SK-N-SH (cell line): Measurements from ENCODE around the gene ZNF593OS. TPM values are rescaled to one million over a fixed set of nuclear protein-coding genes. Genes with fewer than 3 reads are reported as not detected.

Experiments
- CTCF ChIA-PET: fragments of 300-600, 350-600 bp; formaldehyde crosslinking; extraction: SDS; loops from one replicate; lab custom pipeline; 2021; lab: Yijun Ruan, JAX
- POLR2A ChIA-PET: fragments of 350-600 bp; sonication (Branson Sonifier 250); formaldehyde crosslinking; extraction: SDS; loops from one replicate; lab custom pipeline; 2020; ENCODE audit warnings: antibody characterized with exemption, inconsistent platforms; lab: Yijun Ruan, JAX
- DNase-seq: peaks from one replicate; pipeline ENCODE4 v3.0.0; 2012
- H2AFZ ChIP-seq: fragments of 200-600 bp; sonication (generic); 2 replicates; pipeline ENCODE4 v1.8.1; 2016; ENCODE audit warnings: antibody characterized with exemption, mild to moderate bottlenecking, low read depth
- H3F3A ChIP-seq: fragments of 200-600 bp; sonication (generic); replicated peaks from 2 replicates; pipeline ENCODE3; 2016; ENCODE audit warnings: antibody characterized with exemption, mild to moderate bottlenecking; ENCODE audit not compliant: insufficient read depth
- H3K27ac ChIP-seq, 2 experiments: fragments of 200-500 bp in 1 of 2; fragments of 200-600 bp in 1 of 2; sonication (Bioruptor generic) in 1 of 2; sonication (generic), shearing (Covaris generic) in 1 of 2; 2 replicates each; pipeline versions ENCODE4 v1.5.1 to v1.6.1; 2014 to 2016; ENCODE audit warnings: low read depth in 2 of 2, inconsistent platforms in 1 of 2, low read length in 1 of 2, mild to moderate bottlenecking in 1 of 2, mixed read lengths in 1 of 2
- H3K27me3 ChIP-seq: fragments of 200-600 bp; sonication (generic), shearing (Covaris generic); 2 replicates; pipeline ENCODE4 v1.6.1; 2016; ENCODE audit warnings: mixed run types; ENCODE audit not compliant: insufficient read depth
- H3K36me3 ChIP-seq, 2 experiments: fragments of 200-500 bp in 1 of 2; fragments of 200-600 bp in 1 of 2; sonication (Bioruptor generic) in 1 of 2; sonication (generic) in 1 of 2; replicated peaks in 1 of 2; 2 replicates each; pipeline versions ENCODE3 to v1.5.1; 2014 to 2016; ENCODE audit warnings: low read length in 1 of 2, mild to moderate bottlenecking in 1 of 2; ENCODE audit not compliant: insufficient read depth in 2 of 2, control insufficient read depth in 1 of 2
- H3K4me1 ChIP-seq, 2 experiments: fragments of 200-500 bp in 1 of 2; fragments of 200-600 bp in 1 of 2; sonication (Bioruptor generic) in 1 of 2; sonication (generic), shearing (Covaris generic) in 1 of 2; 2 replicates each; pipeline versions ENCODE4 v1.5.1 to v1.6.1; 2014 to 2016; ENCODE audit warnings: low read depth in 1 of 2, low read length in 1 of 2, mixed run types in 1 of 2; ENCODE audit not compliant: insufficient read depth in 2 of 2, control insufficient read depth in 1 of 2
- H3K4me2 ChIP-seq: fragments of 200-600 bp; sonication (generic), shearing (Covaris generic); 2 replicates; pipeline ENCODE4 v1.6.1; 2017; ENCODE audit warnings: mixed run types
- H3K4me3 ChIP-seq, 2 experiments: fragments of 200-500 bp in 1 of 2; fragments of 200-600 bp in 1 of 2; sonication (Bioruptor generic) in 1 of 2; sonication (generic), shearing (Covaris generic) in 1 of 2; 2 replicates each; pipeline versions ENCODE4 v1.5.1 to v1.8.1; 2014 to 2016; ENCODE audit warnings: low read depth in 2 of 2, inconsistent platforms in 1 of 2, low read length in 1 of 2, mild to moderate bottlenecking in 1 of 2, mixed read lengths in 1 of 2, moderate library complexity in 1 of 2
- H3K79me2 ChIP-seq: fragments of 200-600 bp; sonication (generic); 2 replicates; pipeline ENCODE4 v1.8.1; 2017; ENCODE audit warnings: mild to moderate bottlenecking; ENCODE audit not compliant: insufficient read depth
- H3K9ac ChIP-seq: fragments of 200-600 bp; sonication (generic); 2 replicates; pipeline ENCODE4 v1.6.1; 2017; ENCODE audit warnings: mixed run types
- H3K9me2 ChIP-seq: fragments of 200-600 bp; sonication (generic); 2 replicates; pipeline ENCODE4 v1.6.1; 2017; ENCODE audit warnings: mixed run types
- H3K9me3 ChIP-seq: fragments of 200-600 bp; sonication (generic); 2 replicates; pipeline ENCODE4 v1.6.1; 2017; ENCODE audit warnings: mixed run types, mild to moderate bottlenecking, moderate library complexity
- H4K20me1 ChIP-seq: fragments of 200-600 bp; sonication (generic); 2 replicates; pipeline ENCODE4 v1.6.1; 2017; ENCODE audit warnings: mild to moderate bottlenecking, mixed run types; ENCODE audit not compliant: insufficient read depth
- EP300 ChIP-seq, 2 experiments: IDR thresholded peaks; 2 replicates each; pipeline versions ENCODE4 v1.4.0 to v1.6.1; 2012; ENCODE audit warnings: borderline replicate concordance in 1 of 2, low read depth in 1 of 2, low read length in 1 of 2
- MEF2A ChIP-seq: IDR thresholded peaks from 2 replicates; pipeline ENCODE4 v1.4.0; 2012; ENCODE audit warnings: low read depth, borderline replicate concordance
- NFIC ChIP-seq: IDR thresholded peaks from 2 replicates; pipeline ENCODE4 v1.4.0; 2012; ENCODE audit warnings: borderline replicate concordance
- PBX3 ChIP-seq: IDR thresholded peaks from 2 replicates; pipeline ENCODE4; 2012
- RAD21 ChIP-seq: IDR thresholded peaks from 2 replicates; pipeline ENCODE4 v1.6.1; 2012; ENCODE audit warnings: mild to moderate bottlenecking, low read length
- TAF1 ChIP-seq: IDR thresholded peaks from 2 replicates; pipeline ENCODE4 v1.6.1; 2012; ENCODE audit warnings: low read depth, mild to moderate bottlenecking, low read length, moderate library complexity, borderline replicate concordance
- WGBS: methylation state at CpG from one replicate; pipeline ENCODE4 v1.1.6; 2017; ENCODE audit warnings: low lambda C conversion rate; 5-methylcytosine and 5-hydroxymethylcytosine counted together
- polyA plus RNA-seq, 3 experiments: library from polyadenylated mRNA; depleted of rRNA; stranded (reverse); fragments of >200 nt; gene quantifications; 2 replicates each; pipeline ENCODE4 v1.2.3, GENCODE V29; 2012

ZNF593OS gene
- polyA plus RNA-seq, 1 of the 3 experiments (the other 2 are of a cell fraction) = not detected

DNA sequence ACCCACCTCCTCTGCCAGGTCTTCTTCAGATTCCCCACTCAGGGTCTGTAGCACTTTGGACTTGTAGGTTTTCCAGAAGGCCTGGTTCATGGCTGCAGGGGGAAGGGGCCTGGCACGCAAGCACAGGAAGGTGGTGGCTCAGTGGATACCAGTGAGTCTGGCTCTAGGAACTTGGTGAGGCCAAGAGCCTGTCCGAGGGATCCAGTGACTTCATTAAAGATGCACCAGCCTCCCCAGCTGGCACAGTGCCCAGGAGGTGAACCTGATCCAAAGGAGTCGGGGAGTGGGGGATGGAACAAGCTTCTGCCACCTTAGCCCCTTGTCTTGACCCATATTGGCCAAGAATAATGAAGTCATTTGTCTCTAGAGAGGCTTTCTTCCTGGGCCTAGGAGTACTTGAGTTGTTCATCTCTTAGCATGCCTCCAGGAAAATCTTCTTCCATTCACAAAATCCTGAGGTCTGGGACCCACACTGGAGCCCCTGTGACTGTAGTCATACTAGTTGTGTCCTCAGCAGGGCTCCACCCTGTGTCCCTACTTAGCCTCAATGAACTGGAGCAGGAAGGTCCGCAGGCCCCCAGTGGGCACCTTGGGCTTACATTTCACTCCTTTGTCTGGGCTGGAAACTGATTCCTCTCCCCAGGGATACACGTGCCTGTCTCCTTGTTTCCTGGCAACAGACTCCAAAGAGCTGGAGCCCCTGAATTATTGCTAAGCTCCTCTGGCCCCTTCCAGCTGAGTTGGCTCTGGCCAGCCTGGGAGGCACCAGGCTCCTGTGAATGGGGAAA, 3.0 kb downstream of the ZNF593OS start, which contains the start of gene C1orf232:
Gene C1orf232 (minus strand): TSS at position 554 of the 788 bp plus-strand sequence. CDS start 464 bp downstream, at position 90.
- H3K27me3 ChIP-seq = no peaks in the 10 kb centered on the region
- 93% methylated on average over 4 of the region's 5 CpGs for WGBS
- no peaks in the 10 kb centered on the region for H3K9me3 ChIP-seq
- H4K20me1 ChIP-seq = no peaks in the 10 kb centered on the region
- peak within 1 kb of the TSS; percentile 95 for H3K4me2 ChIP-seq
- H3K27ac ChIP-seq = peak within 1 kb of the TSS; percentile 48 to 54; a peak in 3 of 4 replicates
- H3K4me3 ChIP-seq = peak within 1 kb of the TSS; percentile 85 to 98
- 0 out of 2 replicates have a peak, but pooled peaks have one; percentile 16 for TF ChIP-seq NFIC
- TF ChIP-seq EP300 (IDR thresholded peaks at IDR 0.05; ENCODE audit: borderline replicate concordance in 1 of 2, low read depth in 1 of 2, low read length in 1 of 2) = no peak
- H3K36me3 ChIP-seq = peaks cover 0 to 2% of the 10 kb centered on the region in 2 experiments
- H2AFZ ChIP-seq = peak within 1 kb of the TSS; percentile 86
- peaks cover 0 to 22% of the 10 kb centered on the region in 2 experiments; a peak in 2 of 4 replicates for H3K4me1 ChIP-seq
- ChIA-PET POLR2A (no interaction called here), CTCF (interaction anchor here (0.6 to 2.7 kb wide), 14 partner anchors 11 to 171 kb away, joined by 3 to 28 read pairs (median 6); partner anchors contain the start of genes CEP85 and PAFAH2)
- peaks cover 4% of the 10 kb centered on the region for H3F3A ChIP-seq
- DNase-seq = no peak
- H3K79me2 ChIP-seq = peaks cover 17% of the 10 kb centered on the region; the same call in 1 of the 2 replicates
- peak within 1 kb of the TSS; percentile 92 for H3K9ac ChIP-seq
- H3K9me2 ChIP-seq = no peaks in the 10 kb centered on the region

DNA sequence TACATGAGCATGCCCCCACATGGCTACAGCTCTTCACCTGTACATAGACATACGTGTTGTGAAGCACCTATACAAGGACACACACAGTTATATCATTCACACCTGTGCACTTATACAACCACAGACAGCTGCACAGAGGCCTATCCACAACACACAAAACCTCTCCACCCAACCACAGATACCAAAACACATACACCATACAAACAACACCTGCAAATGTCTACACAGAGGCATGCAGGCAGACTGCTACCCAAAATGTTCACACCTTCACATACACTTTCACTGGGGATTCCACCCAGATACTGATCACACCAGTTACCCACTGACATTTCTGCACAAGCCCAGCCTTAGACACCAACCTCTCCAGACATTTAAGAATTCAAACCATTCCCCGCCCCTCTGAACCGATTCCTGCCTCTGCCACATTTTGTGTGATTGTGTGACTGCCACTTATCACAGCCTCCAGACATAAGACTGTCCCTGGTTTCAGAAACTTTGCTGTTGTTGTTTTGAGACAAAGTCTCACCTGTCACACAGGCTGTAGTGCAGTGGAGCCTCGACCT, 4.8 kb downstream of the ZNF593OS start:
- peaks cover 4% of the 10 kb centered on the region for H3F3A ChIP-seq
- peaks cover 0 to 1% of the 10 kb centered on the region in 2 experiments for H3K36me3 ChIP-seq
- POLR2A ChIA-PET = no interaction called here
- WGBS = 87% methylated on average over 4 of the region's 4 CpGs
- TF ChIP-seq NFIC = no peak
- no peak overlapping the region for H3K27ac ChIP-seq
- no peaks in the 10 kb centered on the region for H4K20me1 ChIP-seq
- H3K27me3 ChIP-seq = no peaks in the 10 kb centered on the region
- no peaks in the 10 kb centered on the region for H3K9me2 ChIP-seq
- no peak overlapping the region for H3K4me2 ChIP-seq
- H2AFZ ChIP-seq = no peak overlapping the region
- no peak overlapping the region for H3K9ac ChIP-seq
- CTCF ChIA-PET = no interaction called here
- H3K9me3 ChIP-seq = no peaks in the 10 kb centered on the region
- H3K79me2 ChIP-seq = peaks cover 17% of the 10 kb centered on the region; the same call in 1 of the 2 replicates
- H3K4me1 ChIP-seq = peaks cover 0 to 22% of the 10 kb centered on the region in 2 experiments; a peak in 2 of 4 replicates
- no peak overlapping the region for H3K4me3 ChIP-seq
- DNase-seq = no peak

DNA sequence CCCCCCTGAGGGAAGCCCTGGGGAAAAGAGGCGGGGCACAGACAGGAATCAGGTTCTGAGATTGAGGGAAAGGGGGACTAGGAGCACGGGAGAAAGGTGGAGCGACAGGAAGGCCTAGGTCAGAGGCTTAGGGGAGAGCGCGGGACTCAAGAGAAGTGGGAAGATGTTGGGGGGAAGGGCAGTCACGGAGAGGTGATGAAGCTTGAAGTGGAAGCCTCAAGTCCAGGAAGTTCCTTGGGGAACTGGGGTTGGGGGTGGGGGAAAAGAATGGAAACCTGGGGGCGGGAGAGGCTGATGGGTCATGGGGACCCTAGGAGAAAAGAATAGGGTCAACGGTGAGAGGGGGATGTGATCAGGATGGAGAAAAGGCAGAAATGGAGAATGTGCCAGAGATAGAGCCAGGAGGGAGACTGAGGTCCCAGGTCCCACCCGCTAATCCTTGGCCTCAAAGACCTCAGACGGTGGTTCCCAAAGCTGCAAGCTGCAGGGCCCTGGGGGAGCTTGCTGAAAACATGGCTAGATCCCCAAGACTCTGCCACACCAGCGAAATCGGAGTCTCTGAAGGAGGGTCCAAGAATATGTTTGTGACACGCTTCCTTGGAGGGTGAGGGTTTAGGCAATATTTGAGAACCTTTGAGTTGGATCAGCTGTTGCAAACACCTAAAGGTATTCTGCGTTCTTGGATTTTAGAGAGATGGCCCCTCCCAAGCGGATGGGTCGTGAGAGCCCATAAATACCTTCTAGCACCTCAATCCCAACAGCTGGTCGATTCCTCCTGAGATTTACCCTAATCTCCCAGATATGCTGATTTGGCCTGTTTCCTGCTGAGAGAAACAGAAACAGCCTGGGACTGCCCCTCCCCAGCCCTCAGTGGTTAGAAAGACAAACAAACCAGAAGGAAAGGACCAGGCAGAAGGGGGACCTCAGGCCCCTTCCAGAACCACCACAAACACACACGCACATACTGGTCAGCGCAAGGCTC, 6.5 kb downstream of the ZNF593OS start:
- POLR2A ChIA-PET = no interaction called here
- Histone ChIP-seq H3K9me2 (no peaks in the 10 kb centered on the region), H3K36me3 (no peaks in the 10 kb centered on the region), H3K79me2 (peaks cover 4% of the 10 kb centered on the region; the same call in 1 of the 2 replicates), H3K4me2 (peak overlapping the region; percentile 67; the same call in 1 of the 2 replicates), H3K4me1 (peaks cover 0 to 13% of the 10 kb centered on the region in 2 experiments; a peak in 1 of 4 replicates), H2AFZ (peak overlapping the region; percentile 81; the same call in 1 of the 2 replicates), H4K20me1 (no peaks in the 10 kb centered on the region), H3K9me3 (no peaks in the 10 kb centered on the region), H3K27ac (no peak overlapping the region), H3K4me3 (no peak overlapping the region), H3F3A (peaks cover 4% of the 10 kb centered on the region), H3K9ac (no peak overlapping the region), H3K27me3 (no peaks in the 10 kb centered on the region)
- CTCF ChIA-PET = interaction anchor here (0.6 to 13.7 kb wide), 18 partner anchors 8 to 273 kb away, joined by 3 to 131 read pairs (median 3); partner anchors contain the start of gene CEP85
- DNase-seq = no peak
- WGBS = 88% methylated on average over 16 of the region's 19 CpGs
- no peak for TF ChIP-seq NFIC
- no peak for TF ChIP-seq PBX3
- no peak for TF ChIP-seq MEF2A
- no peak for TF ChIP-seq TAF1
- no peak for TF ChIP-seq RAD21
